Measurements from ENCODE around the gene AKNAD1.

- TF ChIP-seq POLR2AphosphoS5 (IDR thresholded peaks at IDR 0.05; ENCODE audit: low read depth, low read length) (peak; percentile 49; the same call in 1 of the 2 replicates), CTCF (IDR thresholded peaks at IDR 0.05) (no peak)
Measured at GRCh38 chr1:108830119-108831008, 26.5 kb downstream of the AKNAD1 start.

Data from Panc1 (cell line).